Ovary (tissue), 9 donors: ENCODE measurements around the gene MKRN1. TPM values are rescaled to one million over a fixed set of nuclear protein-coding genes. Genes with fewer than 3 reads are reported as not detected.
"Not testable (repeated sequence)": the region's sequence is repeated elsewhere in the genome, so short reads cannot be mapped to it uniquely, and the experiment has no call there.

Source experiments
- DNase-seq, 5 donors: peaks; one replicate each; pipeline ENCODE4 v3.0.0-alpha.2; 2019 to 2020
- H3K27ac ChIP-seq, 2 donors: fragments of 200-600 bp; one replicate each; pipeline versions ENCODE4 v1.5.1 to v1.8.0; 2019 to 2022
- H3K27me3 ChIP-seq: fragments of 200-600 bp; one replicate; pipeline ENCODE4 v1.8.0; 2022
- H3K36me3 ChIP-seq: fragments of 200-600 bp; sonication (generic); one replicate; pipeline ENCODE4 v1.5.1; 2019
- H3K4me1 ChIP-seq: one replicate; pipeline ENCODE4 v1.8.1; 2013; ENCODE audit warnings: mild to moderate bottlenecking, moderate library complexity; ENCODE audit not compliant: insufficient read depth
- H3K4me3 ChIP-seq: fragments of 200-600 bp; sonication (generic); one replicate; pipeline ENCODE4 v1.5.1; 2017
- H3K9me3 ChIP-seq, 2 donors: fragments of 200-600 bp in 1 of 2; sonication (generic) in 1 of 2; one replicate each; pipeline versions ENCODE4 v1.5.1 to v1.8.1; 2013 to 2019; ENCODE audit warnings: mild to moderate bottlenecking in 1 of 2, moderate library complexity in 1 of 2
- CTCF ChIP-seq, 3 donors: fragments of 450-650 bp in 2 of 3; fragments of 200-600 bp in 1 of 3; IDR thresholded peaks; one replicate each; pipeline versions ENCODE4 v1.5.1 to v1.8.0; 2016 to 2022; ENCODE audit warnings: antibody characterized with exemption in 3 of 3, mild to moderate bottlenecking in 1 of 3
- EP300 ChIP-seq: sonication (generic); formaldehyde crosslinking; IDR thresholded peaks from one replicate; pipeline ENCODE4 v1.6.1; 2017; ENCODE audit warnings: antibody characterized with exemption
- POLR2A ChIP-seq: fragments of 450-650 bp; IDR thresholded peaks from one replicate; pipeline ENCODE4 v1.6.1; 2017; ENCODE audit warnings: antibody characterized with exemption, mild to moderate bottlenecking, moderate library complexity
- WGBS, 3 donors: extraction: QIAGEN DNeasy Blood & Tissue Kit in 1 of 3; methylation state at CpG; one replicate each; pipeline versions ENCODE4 v1.1.5 to v1.1.7; 2013 to 2017; 5-methylcytosine and 5-hydroxymethylcytosine counted together
- intact Hi-C, 4 donors: fragments of 100-400 bp; cut with DNase I; formaldehyde crosslinking; loops; one replicate each; pipeline versions ENCODE4 v1.11.0 to v1.15.1; 2022 to 2023
- polyA plus RNA-seq, 2 donors: library from polyadenylated mRNA; stranded (reverse); fragments of 200-250 nt in 1 of 2; fragments of 350-450 nt in 1 of 2; fragmentation: Illumina TruSeq in 1 of 2; extraction: RNeasy Lipid Tissue Mini Kit (QIAGEN cat#74804) in 1 of 2; gene quantifications; one replicate each; pipeline ENCODE4 v1.2.3, GENCODE V29; 2013 to 2014
- total RNA-seq, 7 donors: library from RNA; depleted of rRNA in 2 of 7; stranded (reverse); fragments of >200 nt in 2 of 7; fragmentation: NEBNext Ultra II Directional in 3 of 7; extraction: Animal tissue kit (Norgen Biotek cat#: 25700) in 3 of 7; gene quantifications; one replicate each; pipeline versions ENCODE4 v1.1.0 to v1.2.4, GENCODE V29; 2016 to 2023
- donor health status: DM: no; HTN: no; CAD: no; lungs with moderate emphysema.
- donor health status: DM: no; HTN: no; CAD: no.
- donor health status: Bipolar disorder and iron deficiency.
- donor health status: DM: yes; HTN: yes; CAD: no.
- donor health status: DM: no; HTN: no; CAD: no.
- donor health status: DM: yes; HTN: yes; CAD: no.

Gene MKRN1
- total and polyA plus RNA-seq, 9 donors: 42.0 to 124 (median 73.6) TPM

DNA sequence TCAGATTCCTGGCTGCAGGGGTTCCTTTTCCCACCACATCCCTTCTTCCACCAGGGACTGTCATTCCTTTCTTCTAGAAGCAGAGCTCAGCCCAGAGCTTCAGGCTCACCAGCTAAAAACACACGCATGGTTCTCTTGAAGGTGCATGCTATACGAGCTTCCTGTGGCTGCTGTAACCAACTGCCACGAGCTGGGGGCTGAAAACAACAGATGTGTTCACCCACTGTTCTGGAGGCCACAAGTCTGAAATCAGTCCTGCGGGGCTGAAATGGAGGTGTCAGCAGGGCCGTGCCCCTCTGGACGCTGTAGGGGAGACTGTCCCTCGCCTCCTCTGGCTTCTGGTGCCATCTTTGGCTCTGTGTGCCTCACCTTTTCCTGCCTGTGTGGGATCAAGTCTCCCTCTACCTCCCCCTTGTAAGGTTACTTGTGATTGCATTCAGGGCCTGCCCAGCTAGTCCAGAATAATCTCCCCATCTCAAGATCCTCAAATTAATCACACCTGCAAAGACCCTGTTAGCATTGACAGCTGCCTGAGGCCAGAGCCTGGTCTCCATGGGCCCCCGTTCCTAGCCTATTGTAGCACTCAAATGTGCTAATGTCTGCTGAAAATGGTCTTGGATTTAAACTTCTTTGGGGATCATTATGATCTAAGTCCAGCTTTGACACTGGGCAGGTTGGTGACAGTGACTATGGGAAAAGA lies 61.7 kb downstream of the MKRN1 start:
- no peak overlapping the region for H3K27ac ChIP-seq
- H3K27me3 ChIP-seq: no peaks in the 10 kb centered on the region
- no peaks in the 10 kb centered on the region for H3K36me3 ChIP-seq
- intact Hi-C loops: no loop called here
- no peak for DNase-seq
- TF ChIP-seq CTCF (IDR thresholded peaks at IDR 0.05): no peak
- TF ChIP-seq POLR2A: no peak
- TF ChIP-seq EP300: no peak
- no peaks in the 10 kb centered on the region for H3K9me3 ChIP-seq
- H3K4me3 ChIP-seq: no peak overlapping the region
- 72 to 77% (median 76%) methylated on average over 8 of the region's 8 CpGs for WGBS, 3 donors
- no peaks in the 10 kb centered on the region for H3K4me1 ChIP-seq

- no peaks in the 10 kb centered on the region for H3K36me3 ChIP-seq
- no peaks in the 10 kb centered on the region for H3K9me3 ChIP-seq
- 75 to 79% (median 75%) methylated on average over 8 of the region's 8 CpGs for WGBS, 3 donors
- no peak overlapping the region for H3K4me3 ChIP-seq
- no peak for TF ChIP-seq EP300
- TF ChIP-seq POLR2A: no peak
- TF ChIP-seq CTCF (IDR thresholded peaks at IDR 0.05): no peak
- no peaks in the 10 kb centered on the region for H3K27me3 ChIP-seq
- intact Hi-C loops: no loop called here
- H3K27ac ChIP-seq: no peak overlapping the region
- H3K4me1 ChIP-seq: no peaks in the 10 kb centered on the region
- no peak for DNase-seq
These were observed 62.7 kb downstream of the MKRN1 start for GRCh38 chr7:140416560-140416959.

- WGBS, 3 donors: 88 to 93% (median 91%) methylated on average over 9 of the region's 9 CpGs
- intact Hi-C loops, H3K27me3 ChIP-seq, DNase-seq, H3K4me3 ChIP-seq, H3K9me3 ChIP-seq, H3K4me1 ChIP-seq, H3K36me3 ChIP-seq, H3K27ac ChIP-seq: not testable (repeated sequence)
These were observed 63.5 kb downstream of the MKRN1 start for GRCh38 chr7:140415816-140416215.

DNA sequence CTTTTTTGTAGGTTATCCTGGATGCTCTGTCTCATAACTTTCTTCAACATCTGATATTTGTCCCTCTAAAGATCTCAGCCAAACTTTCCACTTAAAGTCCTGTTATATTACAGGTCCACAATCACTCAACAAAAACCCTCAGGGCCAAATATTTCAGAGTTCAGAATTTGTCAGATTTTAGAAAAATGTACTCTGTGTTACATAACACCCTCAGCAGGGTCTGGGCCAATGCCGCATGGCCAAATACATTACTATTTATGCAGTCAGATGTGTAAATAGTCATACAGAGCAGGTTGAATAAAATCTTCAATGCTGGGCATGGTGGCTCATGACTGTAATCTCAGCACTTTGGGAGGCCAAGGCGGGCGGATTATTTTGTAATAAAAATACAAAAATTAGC lies 63.9 kb downstream of the MKRN1 start:
- 84 to 89% (median 88%) methylated on average over 3 of the region's 3 CpGs for WGBS, 3 donors
- H3K4me1 ChIP-seq: no peaks in the 10 kb centered on the region
- H3K36me3 ChIP-seq: no peaks in the 10 kb centered on the region
- H3K27ac ChIP-seq: no peak overlapping the region
- no peak for DNase-seq
- no peaks in the 10 kb centered on the region for H3K27me3 ChIP-seq
- H3K9me3 ChIP-seq: no peaks in the 10 kb centered on the region
- H3K4me3 ChIP-seq: no peak overlapping the region
- intact Hi-C loops: no loop called here
- TF ChIP-seq CTCF (IDR thresholded peaks at IDR 0.05): no peak
- TF ChIP-seq EP300: no peak
- no peak for TF ChIP-seq POLR2A

GRCh38 chr7:140404565-140405065 lies 74.7 kb downstream of the MKRN1 start:
- no peaks in the 10 kb centered on the region for H3K36me3 ChIP-seq
- no peak for TF ChIP-seq EP300
- no peaks in the 10 kb centered on the region for H3K9me3 ChIP-seq
- no peaks in the 10 kb centered on the region for H3K27me3 ChIP-seq
- intact Hi-C loops: no loop called here
- H3K4me1 ChIP-seq: no peaks in the 10 kb centered on the region
- no peak overlapping the region for H3K4me3 ChIP-seq
- no peak for DNase-seq
- WGBS, 3 donors: 36 to 57% (median 50%) methylated on average over 3 of the region's 3 CpGs
- H3K27ac ChIP-seq: no peak overlapping the region
